ENCODE data around the gene NRG4.
"Not testable (repeated sequence)": the region's sequence is repeated elsewhere in the genome, so short reads cannot be mapped to it uniquely, and the experiment has no call there.

The NRG4 gene

DNA sequence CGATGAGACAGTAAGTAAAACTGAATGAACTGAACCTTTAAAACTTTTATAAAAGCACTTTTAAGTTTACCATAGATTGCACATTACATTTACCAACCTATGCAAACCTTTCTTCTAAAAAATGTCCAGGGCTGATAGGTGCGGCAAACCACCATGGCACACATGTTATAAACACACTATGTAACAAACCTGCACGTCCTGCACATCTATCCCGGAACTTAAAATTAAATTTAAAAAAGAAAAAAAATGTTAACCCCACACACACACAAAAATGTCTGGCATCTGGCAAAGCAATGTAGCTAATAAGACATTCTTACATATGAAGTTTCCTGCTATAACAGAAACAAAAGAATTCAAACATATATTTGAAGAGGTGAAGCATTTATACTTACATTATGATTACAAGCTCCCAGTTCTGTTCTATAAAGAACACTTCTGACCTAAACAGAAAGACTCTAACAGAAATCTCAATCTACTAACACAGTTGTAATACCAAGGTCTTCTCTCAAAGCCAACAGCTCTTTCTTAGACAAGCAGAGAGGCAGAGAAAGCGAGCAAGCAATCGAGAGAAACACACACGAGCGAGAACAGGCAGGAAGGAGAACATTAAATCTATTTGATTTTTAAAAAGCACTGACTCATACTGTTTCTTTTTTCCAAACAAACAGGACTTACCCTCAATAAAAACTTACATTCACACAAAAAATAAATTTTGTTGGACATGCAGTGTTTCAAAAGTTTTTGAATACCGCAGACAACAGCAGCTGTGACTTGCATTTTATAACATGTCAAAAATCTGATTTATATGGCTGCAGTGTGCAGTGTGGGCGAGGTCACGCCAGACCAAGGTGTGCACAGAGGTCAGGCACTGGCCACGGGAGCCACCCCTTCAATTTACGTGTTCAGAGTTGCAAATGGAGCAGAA, at the start of gene NRG4:
Gene NRG4 (minus strand): TSS at position 798 of the 925 bp plus-strand sequence. CDS start 1,194 bp downstream, outside the sequence.
- DNase-seq (ENCODE audit: low read depth in 2 of 2, low spot score in 1 of 2), result no peak

GRCh38 chr15:76061700-76062099, 49.5 kb upstream of the NRG4 start:
- DNase-seq (ENCODE audit: low read depth in 2 of 2, low spot score in 1 of 2), result no peak

- peak in 1 of 2 donors; percentile 13 for DNase-seq (ENCODE audit: low read depth in 2 of 2, low spot score in 1 of 2)
Measured at GRCh38 chr15:76060118-76060989, 48.1 kb upstream of the NRG4 start.

DNA sequence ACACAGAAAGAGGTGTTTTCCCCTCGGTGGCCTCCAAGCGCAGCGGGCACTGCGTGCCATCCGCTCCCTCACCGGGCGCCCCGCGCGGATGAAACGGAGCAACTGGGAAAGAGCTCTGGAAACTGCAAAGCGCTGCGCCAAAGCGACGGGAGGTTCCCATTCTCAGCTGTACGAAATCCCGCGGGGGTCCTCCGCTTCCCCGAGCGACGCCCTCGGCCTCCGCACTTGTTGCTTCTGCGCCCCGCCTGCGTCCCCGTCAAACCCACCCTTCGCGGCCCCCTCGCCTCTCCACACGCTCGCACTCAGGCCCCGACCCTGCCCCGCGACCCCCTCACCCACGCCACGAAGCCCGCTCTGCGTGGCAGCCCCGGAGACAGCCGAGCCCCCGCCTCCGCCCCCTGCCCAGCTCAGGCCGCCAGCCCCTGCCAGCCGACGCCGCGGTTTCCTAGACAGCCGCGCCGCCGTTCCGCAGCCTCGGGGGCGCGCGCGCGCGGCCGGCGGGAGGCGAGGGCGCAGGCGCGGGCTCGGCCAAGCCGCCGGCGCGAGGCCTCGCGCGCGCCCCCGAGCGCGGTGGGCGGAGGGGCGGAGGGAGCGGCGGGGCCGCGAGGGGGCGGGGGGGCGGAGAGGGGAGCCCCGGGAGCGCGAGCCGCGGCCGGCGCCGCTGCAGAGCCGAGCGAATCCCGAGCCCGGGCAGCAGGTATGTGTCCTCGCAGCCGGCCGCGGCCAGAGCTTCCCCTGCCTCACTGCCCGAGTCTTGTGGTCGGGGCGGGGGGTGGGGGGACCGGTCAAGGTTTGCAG, 47.3 kb upstream of the NRG4 start, which contains the start of gene TMEM266:
Gene TMEM266 (plus strand): TSS at position 666 of the 798 bp plus-strand sequence. CDS start 74,279 bp downstream, outside the sequence.
- no peak for DNase-seq (ENCODE audit: low read depth in 2 of 2, low spot score in 1 of 2)

DNA sequence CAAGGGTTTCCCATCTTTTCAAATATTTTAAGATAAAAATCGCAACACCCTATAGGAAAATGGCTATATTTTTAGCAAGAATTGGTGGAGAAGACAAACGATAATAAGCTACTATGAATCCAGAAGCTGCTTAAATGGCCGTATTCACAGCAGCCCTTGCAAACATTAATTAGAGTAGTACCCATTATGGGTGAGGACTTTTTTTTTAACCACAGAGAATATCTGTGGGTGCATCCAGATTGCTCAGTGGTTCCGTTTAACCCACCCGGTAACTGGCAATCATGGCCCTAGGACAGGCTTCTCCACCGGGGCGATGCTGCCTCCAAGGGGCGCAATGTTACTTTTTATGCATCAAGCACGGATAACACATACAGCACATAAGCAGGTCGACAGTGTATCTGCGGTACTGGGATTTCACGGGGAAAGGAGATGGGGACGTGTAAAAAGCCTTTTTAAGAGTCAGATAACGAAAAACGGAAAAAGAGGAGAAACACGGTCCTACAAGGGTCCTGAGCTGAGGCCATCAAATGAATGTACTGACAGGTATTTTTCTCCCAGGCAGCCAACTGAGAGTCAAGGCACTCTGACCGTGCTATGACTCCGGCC, 46.6 kb upstream of the NRG4 start:
- peak in 1 of 2 donors; percentile 1 for DNase-seq (ENCODE audit: low read depth in 2 of 2, low spot score in 1 of 2)

- DNase-seq (ENCODE audit: low read depth in 2 of 2, low spot score in 1 of 2), result peak in 1 of 2 donors; percentile 5
Measured at GRCh38 chr15:76057332-76058000, 45.2 kb upstream of the NRG4 start.

DNA sequence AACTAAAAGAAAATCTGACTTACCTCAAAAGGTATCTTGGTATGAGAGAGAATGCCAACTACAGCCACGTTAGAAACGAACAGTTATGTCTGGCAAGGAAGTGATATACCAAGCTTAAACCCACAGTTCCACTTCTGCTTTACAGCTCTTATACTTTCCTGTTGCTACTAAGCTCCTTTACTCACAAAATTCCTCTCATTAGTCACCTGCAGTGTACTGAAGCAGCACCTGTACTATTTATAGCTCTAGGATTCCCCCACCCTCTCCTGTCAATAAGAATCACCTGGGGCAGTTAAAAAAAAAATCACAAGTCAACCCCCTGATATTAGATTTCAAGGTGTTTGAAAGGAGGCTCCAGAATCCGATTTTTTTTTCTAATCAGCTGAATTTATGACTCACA, 44.7 kb upstream of the NRG4 start:
- no peak for DNase-seq (ENCODE audit: low read depth in 2 of 2, low spot score in 1 of 2)

- DNase-seq (ENCODE audit: low read depth in 2 of 2, low spot score in 1 of 2), result not testable (repeated sequence)
Measured at GRCh38 chr15:76054201-76054600, 42.0 kb upstream of the NRG4 start.

GRCh38 chr15:76038512-76038911, 26.3 kb upstream of the NRG4 start:
- no peak for DNase-seq (ENCODE audit: low read depth in 2 of 2, low spot score in 1 of 2)

GRCh38 chr15:76035593-76035992, 23.4 kb upstream of the NRG4 start:
- DNase-seq (ENCODE audit: low read depth in 2 of 2, low spot score in 1 of 2), result no peak

DNA sequence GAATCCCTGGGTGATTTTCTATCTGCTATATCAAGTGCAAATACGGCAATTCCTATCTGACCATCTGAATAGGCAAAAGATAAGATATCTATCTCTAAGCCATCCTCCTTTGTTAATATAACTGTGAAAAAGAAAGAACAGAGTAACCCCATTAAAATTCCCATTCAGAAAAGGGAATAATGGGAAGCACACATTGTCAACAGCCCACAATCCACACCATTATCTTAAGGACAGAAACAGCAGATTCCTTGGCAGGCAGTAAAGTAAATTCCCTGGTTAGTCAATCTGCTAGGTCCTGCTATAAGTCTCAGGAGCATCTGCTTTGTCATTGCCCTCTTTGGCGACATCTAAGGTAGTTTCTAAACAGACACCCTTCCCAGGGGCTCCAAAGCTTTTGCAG, 21.9 kb upstream of the NRG4 start:
- no peak for DNase-seq (ENCODE audit: low read depth in 2 of 2, low spot score in 1 of 2)

DNA sequence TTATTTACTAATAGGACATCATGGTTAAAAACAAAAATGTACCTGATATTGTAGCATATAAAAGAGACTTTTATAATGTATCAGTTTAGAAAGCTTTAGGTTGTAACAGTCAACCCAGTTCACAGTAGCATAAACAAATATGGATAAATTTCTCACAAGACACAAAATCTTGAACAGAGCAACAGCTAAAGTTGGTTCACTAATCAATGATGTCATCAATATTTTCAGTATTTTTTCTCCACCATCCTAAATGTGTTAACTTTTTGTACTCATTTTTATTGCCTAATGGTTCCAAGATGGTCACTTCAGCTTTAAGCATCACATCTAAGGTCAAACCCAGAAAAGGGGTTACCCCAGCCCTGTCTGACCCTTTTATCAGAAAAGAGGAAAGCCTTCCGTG, 21.2 kb upstream of the NRG4 start:
- no peak for DNase-seq (ENCODE audit: low read depth in 2 of 2, low spot score in 1 of 2)

DNA sequence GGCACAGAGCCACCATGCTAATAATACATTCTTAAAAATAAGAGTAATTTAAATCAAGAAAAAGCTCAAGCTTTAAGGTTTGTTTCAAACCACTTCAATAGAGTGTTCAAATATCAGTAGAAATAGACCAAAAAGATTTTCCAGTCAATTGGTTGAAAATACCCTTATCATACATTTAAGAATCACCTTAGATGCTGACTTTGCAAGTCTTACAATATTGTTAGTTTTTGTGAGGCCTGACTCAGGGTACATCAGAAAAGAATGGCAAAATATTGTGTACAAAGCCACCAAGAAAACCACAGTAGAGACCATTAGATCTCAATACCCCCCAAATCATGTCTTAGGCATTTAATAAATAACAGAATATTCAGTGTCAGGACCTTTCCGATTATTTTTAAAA, 19.8 kb upstream of the NRG4 start:
- DNase-seq (ENCODE audit: low read depth in 2 of 2, low spot score in 1 of 2), result no peak

DNA sequence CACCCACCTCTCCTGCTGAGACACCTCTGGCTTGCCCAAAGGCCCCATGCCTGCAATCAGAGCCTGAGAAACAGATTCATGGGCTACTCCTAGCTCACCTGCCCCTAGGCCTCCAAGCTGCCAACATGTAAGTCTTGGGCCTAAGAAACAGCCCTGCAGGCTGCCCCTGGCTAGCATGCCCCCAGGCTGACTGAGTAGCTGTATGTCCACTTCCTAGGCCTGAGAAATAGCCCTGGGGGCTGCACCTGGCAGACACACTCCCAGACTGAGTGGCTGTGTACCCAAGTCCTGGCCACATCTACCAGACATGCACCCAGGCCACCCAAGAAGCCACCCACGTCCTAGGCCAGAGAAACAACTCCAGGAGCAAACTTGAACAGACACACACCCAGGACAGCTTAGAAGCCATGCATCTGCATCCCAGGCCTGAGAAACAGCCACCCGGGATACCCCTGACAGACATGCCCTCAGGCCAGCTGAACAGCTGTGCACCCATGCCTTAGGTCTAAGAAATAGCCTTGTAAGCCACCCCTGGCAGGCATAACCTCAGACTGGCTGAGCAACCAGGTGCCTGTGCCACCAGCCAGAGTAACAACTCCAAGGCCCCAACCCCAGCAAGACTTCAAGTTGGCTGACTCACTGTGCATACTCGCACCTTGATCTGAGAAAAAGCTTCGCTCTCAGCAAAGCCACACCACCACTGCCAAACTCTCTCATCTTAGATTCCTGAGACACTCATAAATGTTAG, 12.0 kb upstream of the NRG4 start:
- no peak for DNase-seq (ENCODE audit: low read depth in 2 of 2, low spot score in 1 of 2)

GRCh38 chr15:76013470-76013869, 1.2 kb upstream of the NRG4 start:
- DNase-seq (ENCODE audit: low read depth in 2 of 2, low spot score in 1 of 2), result not testable (repeated sequence)

DNA sequence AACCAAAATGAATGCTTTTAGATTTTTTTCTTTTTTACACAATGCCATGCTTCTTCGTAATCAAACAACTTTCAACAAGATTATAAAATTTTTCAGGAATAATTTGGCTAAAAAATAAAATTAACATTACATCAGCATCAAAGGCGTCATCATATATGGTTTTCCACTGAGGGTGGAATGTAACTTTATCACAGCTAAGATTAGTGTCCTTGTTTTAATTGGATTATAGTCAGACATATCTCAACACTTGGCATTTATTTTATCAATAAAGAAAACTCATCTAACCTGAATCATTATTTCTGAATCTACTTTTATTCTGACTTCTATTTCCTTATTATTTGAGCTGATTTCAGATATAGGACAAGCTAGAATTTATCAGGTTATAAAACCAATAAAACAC, 1.6 kb downstream of the NRG4 start:
- DNase-seq (ENCODE audit: low read depth in 2 of 2, low spot score in 1 of 2), result no peak

DNA sequence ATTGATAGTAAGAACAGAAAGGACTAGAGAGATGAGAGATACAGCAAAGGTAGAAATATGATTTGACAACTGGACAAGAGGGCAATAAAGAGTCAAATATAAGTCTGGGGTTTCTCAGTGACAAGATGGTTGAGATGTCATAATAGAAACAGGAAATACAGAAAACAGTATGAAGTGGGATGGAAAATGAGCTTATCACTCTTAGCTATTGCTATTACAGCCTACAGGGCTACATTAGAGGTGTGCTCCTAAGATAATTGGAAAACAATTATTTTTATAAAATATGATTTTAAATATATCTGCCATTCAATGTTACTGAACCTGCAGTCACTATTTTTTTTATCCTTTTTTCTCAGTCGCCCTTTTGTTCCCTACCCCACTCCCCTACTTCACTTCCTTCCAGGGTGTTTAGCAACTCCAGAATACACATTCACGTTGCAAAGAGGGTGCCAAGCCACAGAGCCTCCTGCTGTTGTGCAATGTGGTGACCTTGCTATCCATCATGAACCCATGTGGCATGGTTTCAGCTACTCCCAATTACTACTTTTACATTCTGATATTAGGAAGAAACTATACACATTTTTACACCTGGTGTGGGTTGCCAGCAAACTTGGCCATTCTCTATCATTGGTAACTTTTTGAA, 6.0 kb downstream of the NRG4 start:
- no peak for DNase-seq (ENCODE audit: low read depth in 2 of 2, low spot score in 1 of 2)

DNA sequence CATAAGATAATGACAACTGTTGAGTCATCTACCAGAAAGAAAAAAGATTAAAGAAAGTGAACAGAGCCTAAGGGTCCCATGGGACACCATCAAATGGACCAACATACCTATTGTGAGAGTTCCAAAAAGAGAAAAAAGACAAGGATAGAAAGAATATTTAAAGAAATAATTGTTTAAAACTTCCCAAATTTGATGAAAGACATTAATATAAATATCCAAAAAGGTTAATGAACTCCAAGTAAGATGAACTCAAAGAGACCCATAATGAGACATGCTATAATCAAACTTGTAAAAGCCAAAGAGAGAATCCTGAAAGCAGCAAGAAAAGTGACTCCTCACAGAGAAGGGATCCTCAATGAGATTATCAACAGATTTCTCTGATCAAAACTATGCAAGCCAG, 8.9 kb downstream of the NRG4 start:
- no peak for DNase-seq (ENCODE audit: low read depth in 2 of 2, low spot score in 1 of 2)

DNA sequence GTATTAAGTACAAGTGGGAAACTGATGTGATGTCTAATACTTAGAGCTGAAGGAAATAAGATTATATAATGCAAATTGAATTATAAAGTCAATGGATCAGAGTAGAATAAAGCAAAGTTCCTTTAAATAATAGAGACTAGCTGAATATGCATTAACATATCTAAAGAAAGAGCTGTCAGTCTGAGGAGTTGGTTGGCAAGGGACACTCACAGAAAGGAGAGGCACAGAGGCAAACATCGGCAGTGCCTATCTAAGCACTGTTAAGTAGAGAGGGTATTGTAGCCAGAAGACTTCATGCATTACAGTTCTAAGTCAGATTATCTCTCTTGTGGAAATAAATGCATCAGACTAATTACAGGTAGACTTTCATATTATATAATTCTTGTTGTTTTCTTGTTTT, 16.6 kb downstream of the NRG4 start:
- DNase-seq (ENCODE audit: low read depth in 2 of 2, low spot score in 1 of 2), result no peak
